GM12873 (cell line): ENCODE measurements around the gene LRP8.

Source experiments
- TF ChIP-seq, protein P1 (sequence below): IDR thresholded peaks from 2 replicates; pipeline ENCODE4 v1.5.1; 2012; ENCODE audit warnings: low read depth, mild to moderate bottlenecking, moderate library complexity, low read length, control low read depth; ENCODE audit not compliant: insufficient read depth; ENCODE audit errors: missing control alignments

Gene LRP8

DNA sequence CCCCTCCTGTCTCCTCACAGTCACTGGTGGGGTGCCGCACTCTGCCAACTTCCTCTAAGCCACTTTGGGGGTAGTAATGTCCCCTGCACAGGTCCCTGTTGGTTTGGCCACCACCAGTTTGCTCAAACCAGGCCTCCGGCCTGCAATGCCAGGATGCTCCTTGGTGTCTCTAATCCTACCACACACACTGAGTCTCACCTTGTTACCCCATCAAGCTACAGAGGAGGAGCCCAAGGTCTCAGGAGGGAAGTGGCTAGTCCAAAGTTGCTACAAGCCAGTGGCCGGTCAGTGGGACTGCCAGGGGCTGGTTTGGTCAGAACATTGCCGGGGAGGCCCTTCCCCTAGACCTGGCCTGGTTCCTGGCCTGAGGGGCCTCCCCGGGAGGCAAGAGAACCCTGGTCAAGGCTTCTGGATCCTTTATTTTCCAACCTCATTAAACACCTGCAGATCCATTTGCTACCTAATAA, 21.5 kb upstream of the LRP8 start:
- TF ChIP-seq, protein P1, sequence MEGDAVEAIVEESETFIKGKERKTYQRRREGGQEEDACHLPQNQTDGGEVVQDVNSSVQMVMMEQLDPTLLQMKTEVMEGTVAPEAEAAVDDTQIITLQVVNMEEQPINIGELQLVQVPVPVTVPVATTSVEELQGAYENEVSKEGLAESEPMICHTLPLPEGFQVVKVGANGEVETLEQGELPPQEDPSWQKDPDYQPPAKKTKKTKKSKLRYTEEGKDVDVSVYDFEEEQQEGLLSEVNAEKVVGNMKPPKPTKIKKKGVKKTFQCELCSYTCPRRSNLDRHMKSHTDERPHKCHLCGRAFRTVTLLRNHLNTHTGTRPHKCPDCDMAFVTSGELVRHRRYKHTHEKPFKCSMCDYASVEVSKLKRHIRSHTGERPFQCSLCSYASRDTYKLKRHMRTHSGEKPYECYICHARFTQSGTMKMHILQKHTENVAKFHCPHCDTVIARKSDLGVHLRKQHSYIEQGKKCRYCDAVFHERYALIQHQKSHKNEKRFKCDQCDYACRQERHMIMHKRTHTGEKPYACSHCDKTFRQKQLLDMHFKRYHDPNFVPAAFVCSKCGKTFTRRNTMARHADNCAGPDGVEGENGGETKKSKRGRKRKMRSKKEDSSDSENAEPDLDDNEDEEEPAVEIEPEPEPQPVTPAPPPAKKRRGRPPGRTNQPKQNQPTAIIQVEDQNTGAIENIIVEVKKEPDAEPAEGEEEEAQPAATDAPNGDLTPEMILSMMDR = no peak

DNA sequence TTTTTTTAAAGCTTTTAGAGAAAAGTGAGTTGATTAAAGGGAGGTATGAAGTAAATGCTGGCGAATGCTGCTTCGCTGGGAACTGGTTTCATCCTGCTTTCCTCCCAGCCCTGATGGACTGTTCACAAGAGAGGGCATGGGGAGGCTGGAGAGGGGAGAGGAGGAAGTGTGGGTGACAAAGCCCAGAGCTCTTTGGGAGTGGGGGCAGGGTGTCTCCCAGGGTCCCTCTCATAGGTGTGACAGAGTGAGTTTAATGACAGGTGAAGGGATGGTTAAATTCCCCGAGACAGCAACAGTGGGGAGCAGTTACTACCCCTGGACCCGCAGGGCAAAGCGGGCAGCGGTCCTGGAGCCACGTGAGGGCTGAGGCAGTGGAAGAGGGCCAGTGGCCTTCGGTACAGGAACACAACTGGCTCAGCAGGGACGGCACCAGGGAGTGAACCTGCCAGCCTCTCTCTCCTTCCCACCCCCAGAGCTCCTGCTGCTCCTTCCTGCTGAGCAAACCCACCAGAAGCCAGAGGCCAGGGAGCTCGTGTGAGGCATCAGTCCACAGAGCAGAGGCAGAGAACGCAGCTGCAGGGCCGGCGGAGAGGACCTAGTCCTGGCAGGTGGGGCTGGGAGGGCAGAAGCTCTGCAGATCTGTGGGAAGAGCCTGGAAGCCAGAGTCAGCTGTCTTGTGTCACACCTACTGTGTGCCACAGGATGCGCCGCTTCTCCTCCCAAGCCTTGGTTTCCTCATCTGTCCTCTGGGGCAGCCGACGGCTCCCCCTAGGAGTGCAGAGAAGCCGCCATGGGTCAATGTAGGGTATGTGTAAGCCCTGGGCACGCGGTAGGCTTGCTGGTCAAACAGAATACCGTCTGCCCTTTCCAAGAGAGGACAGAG, 20.9 kb upstream of the LRP8 start:
- TF ChIP-seq, protein P1 = no peak

DNA sequence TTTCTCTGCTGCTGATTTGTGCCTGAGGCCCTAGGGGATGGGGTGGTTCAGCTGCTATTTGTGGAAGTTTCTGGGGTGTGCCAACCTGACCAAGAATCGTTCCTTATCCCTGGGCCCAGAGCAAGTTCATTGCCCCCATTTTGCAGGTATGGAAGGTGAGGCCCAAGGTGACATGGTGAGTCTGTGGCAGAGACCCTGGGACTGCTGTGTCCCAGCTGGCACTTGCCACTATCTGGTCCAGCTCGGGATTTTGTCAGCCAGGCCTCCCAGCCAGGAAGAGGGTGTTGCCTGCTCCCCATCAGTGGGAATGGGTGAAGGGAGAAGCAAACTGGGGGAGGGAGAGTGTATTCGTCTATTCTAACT, 18.9 kb upstream of the LRP8 start:
- TF ChIP-seq, protein P1 = no peak

DNA sequence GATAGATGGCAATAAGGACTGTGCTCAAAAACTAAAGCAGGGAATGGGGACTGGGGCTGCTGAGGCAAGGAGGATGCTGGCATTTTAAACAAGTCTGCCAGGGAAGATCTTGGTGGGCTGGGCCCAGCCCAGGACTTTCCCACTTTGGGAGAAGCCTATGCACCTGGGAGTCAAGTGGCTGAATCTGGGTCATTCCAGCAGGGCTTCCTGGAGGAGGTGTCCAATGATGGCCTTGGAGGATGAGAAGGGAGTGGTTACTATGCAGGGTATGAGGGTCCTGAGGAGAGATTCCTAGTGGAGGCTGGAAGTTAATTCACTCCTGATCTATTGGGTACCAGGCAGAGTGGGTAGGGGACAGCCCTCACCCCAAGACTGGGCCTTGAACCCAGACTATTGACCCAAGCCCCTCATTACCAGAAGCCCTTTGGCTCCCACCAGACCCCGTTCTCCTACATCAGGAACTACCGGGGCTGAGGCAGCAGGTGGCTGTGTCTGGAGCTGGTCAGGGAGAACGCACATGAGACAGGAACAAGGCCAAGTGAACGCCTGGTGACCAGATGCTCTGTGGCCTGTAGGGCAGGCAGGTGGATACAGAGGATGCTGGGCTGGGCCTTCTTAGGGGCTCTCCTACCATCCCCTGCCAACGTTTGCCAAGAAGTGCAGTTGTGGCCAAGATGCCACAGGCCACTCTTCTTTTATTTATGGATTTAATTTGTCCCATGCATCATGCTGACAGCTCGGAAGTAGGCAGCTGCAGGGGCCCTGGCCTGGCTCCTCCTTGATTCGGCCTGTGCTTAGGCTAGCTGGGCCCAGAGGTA, 18.3 kb upstream of the LRP8 start:
- TF ChIP-seq, protein P1 = no peak

DNA sequence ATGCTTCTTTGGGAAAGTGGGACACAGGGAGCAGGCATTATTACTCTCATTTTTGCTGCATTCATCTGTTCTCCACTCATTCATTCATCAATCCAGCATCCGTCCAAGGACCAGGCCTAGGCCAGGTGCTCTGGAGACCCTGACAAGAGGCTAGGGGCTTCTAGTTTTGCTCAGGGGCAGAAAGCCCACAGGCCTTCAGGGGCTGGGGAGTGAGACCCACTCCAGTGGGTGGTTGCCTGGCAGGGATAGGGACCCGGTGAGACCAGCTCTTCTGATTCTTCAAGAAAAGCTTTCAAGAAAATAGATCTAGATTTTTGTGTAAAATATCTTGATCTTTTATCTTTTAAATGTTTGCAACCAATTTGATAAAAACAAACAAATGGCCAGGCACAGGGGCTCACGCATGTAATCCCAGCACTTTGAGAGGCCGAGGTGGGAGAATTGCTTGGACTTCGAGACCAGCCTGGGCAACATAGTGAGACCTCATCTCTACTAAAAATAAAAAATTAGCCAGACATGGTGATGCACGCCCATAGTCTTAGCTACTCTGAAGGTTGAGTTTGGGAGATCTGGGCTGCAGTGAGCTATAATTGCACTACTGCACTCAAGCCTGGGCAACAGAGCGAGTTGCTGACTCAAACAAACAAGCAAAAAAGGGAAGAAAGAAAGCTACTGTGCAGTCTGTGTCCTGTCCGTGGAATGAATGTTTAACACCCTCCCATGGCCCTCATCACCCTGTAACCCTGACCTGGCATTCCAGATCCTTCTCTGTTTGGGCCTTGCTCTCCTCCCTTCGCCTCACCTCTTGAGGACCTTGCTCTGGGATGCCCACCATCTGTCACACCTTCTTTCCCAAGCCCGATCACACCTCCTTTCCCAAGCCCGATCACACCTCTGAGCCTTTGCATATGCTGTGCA, 17.3 kb upstream of the LRP8 start:
- TF ChIP-seq, protein P1 = no peak

DNA sequence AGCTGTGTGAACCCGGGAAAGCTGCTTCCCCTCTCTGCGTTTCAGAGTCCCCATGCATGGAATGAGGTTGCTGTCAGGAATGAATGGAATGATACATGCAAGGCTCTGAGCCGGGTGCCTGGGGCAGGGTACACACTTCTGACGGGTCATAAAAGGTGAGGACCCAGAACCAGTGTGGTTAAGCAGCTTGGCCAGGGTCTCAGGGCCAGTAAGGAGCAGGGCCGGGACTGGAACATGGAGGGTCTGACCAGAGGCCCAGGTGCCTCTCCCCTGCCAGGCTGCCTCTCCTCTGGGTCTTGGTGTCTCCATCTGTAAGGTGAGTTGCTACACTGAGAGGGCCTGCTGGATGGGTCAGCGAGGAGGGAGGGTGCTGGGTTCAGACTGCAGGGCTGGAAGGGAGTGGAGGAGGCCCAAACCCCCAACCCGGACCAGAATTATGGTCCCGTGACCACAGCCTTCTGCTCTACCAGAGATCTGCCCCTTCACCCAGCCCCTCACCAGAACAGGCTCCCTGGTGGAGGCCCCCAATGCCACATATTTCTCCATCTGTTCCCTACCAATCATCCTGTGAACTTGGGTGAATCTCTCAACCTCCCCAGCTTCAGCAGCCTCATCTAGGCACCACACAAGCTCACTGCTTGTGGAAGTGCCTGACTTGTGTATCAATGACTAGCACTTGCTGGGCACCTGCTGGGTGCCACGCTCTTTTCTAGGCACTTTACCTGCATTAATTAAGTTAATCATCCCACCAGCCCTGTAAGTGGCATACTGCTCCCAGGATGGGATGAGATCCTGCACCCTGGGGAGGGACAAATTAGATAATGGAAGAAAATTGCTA, 16.2 kb upstream of the LRP8 start:
- TF ChIP-seq, protein P1 = no peak
